Adrenal gland (tissue), 5 donors: ENCODE data around the gene DCAF17.

Experiments used
- CTCF ChIP-seq, 6 experiments: fragments of 450-650 bp in 4 of 6; fragments of 200-600 bp in 2 of 6; sonication (generic) in 1 of 6; IDR thresholded peaks; 1 replicate in 5 of 6; 2 replicates in 1 of 6; pipeline versions ENCODE4 v1.5.1 to v1.8.0; 2016 to 2021; ENCODE audit warnings: antibody characterized with exemption in 6 of 6, mild to moderate bottlenecking in 2 of 6, moderate library complexity in 1 of 6
- POLR2A ChIP-seq, 2 donors: fragments of 450-650 bp; IDR thresholded peaks; one replicate each; pipeline ENCODE4 v1.6.1; 2017; ENCODE audit warnings: antibody characterized with exemption in 2 of 2, mild to moderate bottlenecking in 2 of 2, moderate library complexity in 1 of 2
- donor health status: DM: no; HTN: no; CAD: no.

- TF ChIP-seq CTCF (IDR thresholded peaks at IDR 0.05), result no peak
- no peak for TF ChIP-seq POLR2A (IDR thresholded peaks at IDR 0.05)
Measured at GRCh38 chr2:171516793-171517192, 82.8 kb downstream of the DCAF17 start.
